ENCODE results near the gene DCTN1.

The DCTN1 gene

GRCh38 chr2:74418312-74418711 is 38.2 kb upstream of the DCTN1 start:
- ChIA-PET CTCF (no interaction called here), POLR2A (ENCODE audit: low non-redundant PET) (no interaction called here)

GRCh38 chr2:74417763-74418162 is 37.7 kb upstream of the DCTN1 start:
- CTCF ChIA-PET = no interaction called here
- no peak for TF ChIP-seq CTCF (conservative IDR thresholded peaks at IDR 0.05; ENCODE audit: low read depth)
- no peak for DNase-seq (ENCODE audit: low spot score)

More at GRCh38 chr2:74418312-74418711, 38.2 kb upstream of the DCTN1 start:
- no peak for DNase-seq (ENCODE audit: low spot score)
- H3K27ac ChIP-seq = no peak overlapping the region
- no peak for TF ChIP-seq CTCF (conservative IDR thresholded peaks at IDR 0.05; ENCODE audit: low read depth)

GRCh38 chr2:74417197-74417596 is 37.1 kb upstream of the DCTN1 start:
- no peak for DNase-seq (ENCODE audit: low spot score)
- H3K27ac ChIP-seq = no peak overlapping the region
- no peak for TF ChIP-seq CTCF (conservative IDR thresholded peaks at IDR 0.05; ENCODE audit: low read depth)
- CTCF ChIA-PET = no interaction called here
- POLR2A ChIA-PET (ENCODE audit: low non-redundant PET) = no interaction called here

More at GRCh38 chr2:74417763-74418162, 37.7 kb upstream of the DCTN1 start:
- H3K27ac ChIP-seq = no peak overlapping the region
- POLR2A ChIA-PET (ENCODE audit: low non-redundant PET) = no interaction called here

- CTCF ChIA-PET = no interaction called here
Measured at GRCh38 chr2:74416778-74417177, 36.7 kb upstream of the DCTN1 start.

GRCh38 chr2:74415762-74416395 is 35.8 kb upstream of the DCTN1 start:
- no peak for TF ChIP-seq CTCF (conservative IDR thresholded peaks at IDR 0.05; ENCODE audit: low read depth)
- no peak overlapping the region for H3K27ac ChIP-seq
- ChIA-PET CTCF (no interaction called here), POLR2A (ENCODE audit: low non-redundant PET) (no interaction called here)
- DNase-seq (ENCODE audit: low spot score) = no peak

More at GRCh38 chr2:74416778-74417177, 36.7 kb upstream of the DCTN1 start:
- H3K27ac ChIP-seq = no peak overlapping the region
- POLR2A ChIA-PET (ENCODE audit: low non-redundant PET) = no interaction called here
- no peak for DNase-seq (ENCODE audit: low spot score)
- no peak for TF ChIP-seq CTCF (conservative IDR thresholded peaks at IDR 0.05; ENCODE audit: low read depth)

GRCh38 chr2:74414881-74415761 is 35.0 kb upstream of the DCTN1 start:
- CTCF ChIA-PET = interaction anchor here (0.7 kb wide), 1 partner anchor 30 kb away, joined by 4 read pairs; no protein-coding TSS in a partner anchor
- no peak overlapping the region for H3K27ac ChIP-seq
- no peak for DNase-seq (ENCODE audit: low spot score)
- POLR2A ChIA-PET (ENCODE audit: low non-redundant PET) = no interaction called here
- no peak for TF ChIP-seq CTCF (conservative IDR thresholded peaks at IDR 0.05; ENCODE audit: low read depth)

All from RWPE1 (cell line).